NCI-H510A treated with DMSO at 0.1 percent for 48 hours (cell line): Measurements from ENCODE around the gene OR12D2.
"Not testable (repeated sequence)": the region's sequence is repeated elsewhere in the genome, so short reads cannot be mapped to it uniquely, and the experiment has no call there.

ENCODE experiments used
- DNase-seq: peaks from one replicate; lab custom pipeline; 2025; lab: John Stamatoyannopoulos, UW

OR12D2 gene

GRCh38 chr6:29395331-29395730 is at the start of gene OR12D2:
Gene OR12D2 (plus strand): TSS chr6:29395631. CDS start chr6:29396700, 1,069 bp downstream.
- DNase-seq, result no peak

GRCh38 chr6:29349348-29349747 is 46.1 kb upstream of the OR12D2 start:
- DNase-seq, result not testable (repeated sequence)

- no peak for DNase-seq
Measured at GRCh38 chr6:29354980-29355379, 40.5 kb upstream of the OR12D2 start.

GRCh38 chr6:29355603-29356002 is 39.8 kb upstream of the OR12D2 start:
- DNase-seq, result no peak

GRCh38 chr6:29368765-29369164 is 26.7 kb upstream of the OR12D2 start, which contains the start of gene OR5V1:
Gene OR5V1 (minus strand): TSS chr6:29368865. CDS start chr6:29356195, 12,670 bp downstream.
- DNase-seq, result no peak

GRCh38 chr6:29375191-29375590 is 20.2 kb upstream of the OR12D2 start, which contains the start of gene OR12D3:
Gene OR12D3 (minus strand): TSS chr6:29375291. CDS start chr6:29375287, 4 bp downstream.
- DNase-seq, result no peak

GRCh38 chr6:29376003-29376402 is 19.4 kb upstream of the OR12D2 start:
- DNase-seq, result no peak

- no peak for DNase-seq
Measured at GRCh38 chr6:29388533-29388932, 6.9 kb upstream of the OR12D2 start.

- DNase-seq, result no peak
Measured at GRCh38 chr6:29399525-29399924, 4.1 kb downstream of the OR12D2 start.

GRCh38 chr6:29403801-29404200 is 8.4 kb downstream of the OR12D2 start:
- DNase-seq, result no peak

GRCh38 chr6:29414588-29414987 is 19.2 kb downstream of the OR12D2 start, which contains the start of gene OR12D1:
Gene OR12D1 (plus strand): TSS chr6:29414928.
- no peak for DNase-seq

GRCh38 chr6:29419516-29419915 is 24.1 kb downstream of the OR12D2 start:
- no peak for DNase-seq

- no peak for DNase-seq
Measured at GRCh38 chr6:29424168-29424567, 28.7 kb downstream of the OR12D2 start.

- DNase-seq, result no peak
Measured at GRCh38 chr6:29424575-29424974, 29.1 kb downstream of the OR12D2 start.

GRCh38 chr6:29425075-29425474 is 29.6 kb downstream of the OR12D2 start:
- DNase-seq, result no peak

- no peak for DNase-seq
Measured at GRCh38 chr6:29426654-29427053, 31.2 kb downstream of the OR12D2 start.

- DNase-seq, result not testable (repeated sequence)
Measured at GRCh38 chr6:29436730-29437129, 41.3 kb downstream of the OR12D2 start.

GRCh38 chr6:29439006-29439405 is 43.6 kb downstream of the OR12D2 start, which contains the start of gene OR10C1:
Gene OR10C1 (plus strand): TSS chr6:29439306. CDS start chr6:29440016, 710 bp downstream.
- no peak for DNase-seq

- DNase-seq, result no peak
Measured at GRCh38 chr6:29442719-29443118, 47.3 kb downstream of the OR12D2 start.

- DNase-seq, result not testable (repeated sequence)
Measured at GRCh38 chr6:29444031-29444430, 48.6 kb downstream of the OR12D2 start.
